GM21619 (cell line): Measurements from ENCODE around the gene CLDN25.
"Not testable (repeated sequence)": the region's sequence is repeated elsewhere in the genome, so short reads cannot be mapped to it uniquely, and the experiment has no call there.

ENCODE experiments used
- ATAC-seq: cut with Tn5 transposase; IDR thresholded peaks from one replicate; pipeline ENCODE4 v1.9.1; 2021; ENCODE audit not compliant: unreplicated experiment

CLDN25 gene

GRCh38 chr11:113779496-113779895, at the start of gene CLDN25:
TSS of gene CLDN25 (plus strand) at chr11:113779796. CDS start at chr11:113779796, 0 bp downstream.
- no peak for ATAC-seq

- no peak for ATAC-seq
Measured at GRCh38 chr11:113730887-113731726, 48.5 kb upstream of the CLDN25 start.

- ATAC-seq: no peak
Measured at GRCh38 chr11:113732092-113732491, 47.5 kb upstream of the CLDN25 start.

- ATAC-seq: no peak
Measured at GRCh38 chr11:113736323-113736722, 43.3 kb upstream of the CLDN25 start.

- no peak for ATAC-seq
Measured at GRCh38 chr11:113752932-113753331, 26.7 kb upstream of the CLDN25 start.

GRCh38 chr11:113760241-113760640, 19.4 kb upstream of the CLDN25 start:
- ATAC-seq: no peak

GRCh38 chr11:113763040-113763439, 16.6 kb upstream of the CLDN25 start:
- not testable (repeated sequence) for ATAC-seq

- no peak for ATAC-seq
Measured at GRCh38 chr11:113764527-113765219, 14.9 kb upstream of the CLDN25 start.

GRCh38 chr11:113771964-113772363, 7.6 kb upstream of the CLDN25 start:
- no peak for ATAC-seq

GRCh38 chr11:113773092-113773415, 6.5 kb upstream of the CLDN25 start:
- no peak for ATAC-seq

- ATAC-seq: peak; percentile 98
Measured at GRCh38 chr11:113773416-113774173, 6.0 kb upstream of the CLDN25 start, which contains the start of gene ZW10. TSS of gene ZW10 (minus strand) at chr11:113773692. CDS start at chr11:113773666, 26 bp downstream.

- ATAC-seq: no peak
Measured at GRCh38 chr11:113774174-113774503, 5.5 kb upstream of the CLDN25 start.

GRCh38 chr11:113778111-113778910, 1.3 kb upstream of the CLDN25 start:
- ATAC-seq: no peak

- no peak for ATAC-seq
Measured at GRCh38 chr11:113781682-113782081, 2.1 kb downstream of the CLDN25 start.

- ATAC-seq: no peak
Measured at GRCh38 chr11:113782134-113782533, 2.5 kb downstream of the CLDN25 start.

GRCh38 chr11:113789016-113789415, 9.4 kb downstream of the CLDN25 start:
- not testable (repeated sequence) for ATAC-seq

- no peak for ATAC-seq
Measured at GRCh38 chr11:113789675-113790320, 10.2 kb downstream of the CLDN25 start.

- ATAC-seq: peak; percentile 86
Measured at GRCh38 chr11:113796663-113797259, 17.2 kb downstream of the CLDN25 start.

- no peak for ATAC-seq
Measured at GRCh38 chr11:113802621-113803020, 23.0 kb downstream of the CLDN25 start.

- ATAC-seq: no peak
Measured at GRCh38 chr11:113805640-113806039, 26.0 kb downstream of the CLDN25 start.
